Measurements from ENCODE around the gene WDR27.
"Not testable (repeated sequence)": the region's sequence is repeated elsewhere in the genome, so short reads cannot be mapped to it uniquely, and the experiment has no call there.

WDR27 gene

DNA sequence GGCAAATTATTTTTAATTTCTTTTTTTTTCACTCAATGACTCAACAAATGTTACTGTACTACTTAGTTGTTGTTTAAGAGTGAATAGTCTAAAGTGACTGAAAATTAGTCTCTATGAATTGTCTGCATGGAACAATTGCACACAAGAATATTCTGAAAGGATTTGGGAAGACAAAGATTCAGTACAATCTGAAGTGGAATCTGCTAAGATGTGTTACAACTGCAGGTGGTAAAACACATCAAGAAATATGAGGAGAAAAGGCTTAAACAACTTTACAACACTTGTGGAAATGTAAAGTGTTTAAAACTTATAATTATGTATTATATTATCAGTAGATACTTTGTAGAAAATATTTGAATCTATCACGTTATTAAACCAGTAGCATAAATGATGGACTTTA lies 193.4 kb downstream of the WDR27 start:
- no peak for DNase-seq

DNA sequence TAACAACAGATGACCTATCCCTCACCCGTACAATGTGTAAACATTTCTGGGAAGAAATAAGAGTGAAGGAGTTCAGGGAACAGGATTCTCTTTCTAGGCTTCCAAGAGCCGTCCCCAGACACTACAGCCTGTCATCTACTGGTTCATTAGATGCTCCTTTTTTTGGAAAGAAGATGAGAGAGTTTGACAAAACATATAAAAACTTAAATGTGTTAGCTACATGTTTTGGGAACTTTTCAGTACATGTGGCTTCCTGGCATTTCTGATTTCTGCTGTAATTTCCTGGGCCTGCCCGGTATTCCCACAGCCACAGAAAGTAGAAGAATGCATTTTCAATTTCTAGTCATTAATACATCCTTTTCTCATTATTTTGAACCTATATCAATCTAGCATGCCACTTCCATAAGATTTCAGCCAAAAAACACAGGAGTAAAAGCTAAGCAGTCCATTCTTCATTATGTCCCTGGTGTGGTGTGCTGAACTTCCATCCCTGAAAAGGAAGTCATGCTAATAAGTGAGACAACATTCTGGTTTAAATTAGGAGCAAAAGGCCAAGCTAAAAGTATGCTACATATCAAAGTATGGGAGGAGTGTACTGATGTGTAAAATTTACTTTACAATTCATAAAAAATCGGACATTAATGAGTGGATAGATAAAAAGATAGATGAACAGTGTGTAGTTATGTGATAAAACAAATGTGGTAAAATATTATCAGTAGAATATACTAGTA lies 198.2 kb downstream of the WDR27 start:
- DNase-seq = no peak

DNA sequence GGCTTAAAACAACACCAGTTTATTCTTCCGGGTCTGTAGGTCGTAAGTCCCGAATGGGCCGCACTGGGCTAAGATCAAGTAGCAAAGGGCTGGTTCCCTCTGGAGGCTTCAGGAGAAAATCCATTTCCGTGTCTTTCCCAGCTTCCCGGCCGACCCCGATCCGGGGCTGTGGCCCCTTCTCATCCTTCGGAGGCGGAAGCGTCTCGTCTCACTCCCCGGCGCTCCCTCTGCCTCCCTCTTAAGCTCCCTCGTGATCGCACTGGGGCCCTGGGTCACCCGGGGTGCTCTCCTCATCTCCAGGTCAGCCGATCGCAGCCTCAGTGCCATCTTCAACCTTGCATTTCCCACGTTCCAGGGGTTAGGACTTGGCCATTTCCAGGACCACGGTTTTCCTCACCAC lies 199.4 kb downstream of the WDR27 start:
- no peak for DNase-seq

DNA sequence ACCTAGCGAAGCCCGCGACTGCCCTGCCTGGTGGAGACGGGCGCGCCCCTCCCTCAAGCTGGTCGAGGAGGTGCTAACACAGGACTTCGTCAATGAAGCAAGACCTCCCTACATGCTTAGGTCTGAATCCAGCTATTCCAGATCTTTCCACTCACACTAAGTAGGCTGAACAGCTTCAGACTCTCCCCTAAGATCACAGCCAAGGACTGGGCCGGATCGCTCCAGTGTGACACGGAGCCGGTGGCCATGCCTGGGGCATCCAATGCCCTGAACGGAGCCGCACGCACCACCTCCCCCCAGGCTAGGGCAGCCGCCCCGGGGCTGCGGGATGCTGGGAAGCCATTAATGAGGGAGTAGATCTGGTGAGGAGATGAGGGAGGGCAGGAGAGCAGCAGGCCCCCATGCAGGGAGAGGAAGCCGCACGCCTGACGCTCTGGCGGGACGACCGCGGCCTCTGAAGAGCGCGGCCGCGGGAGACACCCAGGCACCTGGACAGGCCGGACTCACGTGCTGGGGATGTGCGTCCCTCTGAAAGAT lies 200.0 kb downstream of the WDR27 start:
- no peak for DNase-seq

DNA sequence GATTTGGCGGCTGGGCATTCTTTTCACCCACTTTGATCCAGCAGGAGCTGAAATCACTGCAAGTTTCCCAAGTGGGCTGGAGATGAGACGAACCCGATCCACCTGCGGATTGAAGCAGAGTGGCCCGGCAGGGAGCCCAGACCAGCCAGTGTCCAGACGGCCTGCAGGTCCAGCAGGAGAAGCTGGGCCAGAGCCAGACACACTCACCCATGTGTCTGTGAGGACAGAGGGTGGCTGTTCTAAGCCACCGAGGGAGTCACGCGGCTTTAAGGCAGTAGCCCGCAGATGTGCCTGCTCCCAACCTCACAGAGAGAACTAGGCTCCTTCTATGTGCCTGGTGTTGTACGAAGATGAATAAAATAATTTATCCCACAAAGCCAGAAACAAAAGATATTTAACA lies 200.7 kb downstream of the WDR27 start:
- no peak for DNase-seq

DNA sequence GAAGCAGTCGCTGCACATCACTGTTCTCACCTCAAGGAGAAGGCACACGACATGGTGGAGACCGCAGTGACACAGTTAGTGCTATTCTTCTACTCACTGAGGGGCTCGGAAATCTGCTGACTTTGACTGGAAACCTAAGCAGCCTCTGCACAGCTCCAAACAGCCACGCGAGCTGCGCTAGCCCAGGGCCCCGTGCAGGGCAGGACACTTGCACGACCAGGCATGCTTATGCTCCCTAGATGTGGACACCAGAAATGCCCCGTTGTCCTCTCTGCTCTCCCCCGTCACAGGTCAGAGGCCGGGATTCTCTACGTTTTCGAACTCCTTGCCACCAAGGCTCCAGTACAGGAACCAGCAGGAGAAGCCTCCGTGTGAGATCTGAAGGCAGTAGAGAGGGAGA lies 201.1 kb downstream of the WDR27 start:
- no peak for DNase-seq

DNA sequence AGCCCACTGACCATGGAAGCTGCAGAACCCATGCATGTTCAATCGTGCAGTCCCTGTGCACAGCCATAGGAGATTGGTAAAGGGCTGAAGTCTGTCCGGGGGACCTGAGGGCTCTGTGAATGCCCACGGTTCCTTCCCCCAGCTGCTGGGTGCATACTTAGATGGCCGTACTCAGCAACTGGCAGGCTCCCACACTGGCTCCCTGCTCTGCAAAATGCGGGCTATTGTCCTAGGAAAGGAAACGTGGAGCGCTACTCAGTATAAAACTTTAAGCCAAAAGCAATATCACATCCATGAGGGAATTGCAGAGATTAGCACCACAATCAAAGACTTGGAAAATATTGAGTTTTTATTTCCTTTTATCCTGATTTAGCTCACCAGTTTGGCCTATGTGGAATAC lies 202.0 kb downstream of the WDR27 start:
- DNase-seq = no peak

DNA sequence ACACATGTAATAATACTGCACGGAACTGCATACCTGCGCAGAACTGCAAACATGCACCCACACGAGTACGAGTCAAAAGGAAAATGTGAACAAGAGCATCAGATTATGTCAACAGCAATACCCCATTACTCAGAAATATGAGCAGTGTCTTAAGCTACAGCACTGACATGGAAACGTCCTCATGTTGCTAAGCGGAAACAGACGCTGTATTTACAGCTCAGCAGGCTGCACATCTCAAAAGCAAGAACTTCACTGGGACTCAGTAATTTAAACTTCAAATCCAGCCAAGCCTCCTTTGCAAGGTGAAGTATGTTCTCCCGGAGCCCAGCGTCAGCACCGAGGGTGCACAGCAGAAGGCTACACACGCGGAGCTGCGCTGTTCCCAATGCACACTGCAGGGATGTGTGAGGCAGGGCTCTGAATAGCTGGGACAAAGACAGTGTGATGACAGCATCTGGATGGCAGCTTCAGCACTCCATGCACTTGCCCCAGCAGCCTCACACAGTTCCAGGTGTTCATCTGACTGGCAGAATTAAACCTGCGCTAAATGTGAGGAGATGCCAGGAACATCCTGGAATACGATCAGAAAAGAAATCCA lies 202.8 kb downstream of the WDR27 start:
- DNase-seq = no peak

DNA sequence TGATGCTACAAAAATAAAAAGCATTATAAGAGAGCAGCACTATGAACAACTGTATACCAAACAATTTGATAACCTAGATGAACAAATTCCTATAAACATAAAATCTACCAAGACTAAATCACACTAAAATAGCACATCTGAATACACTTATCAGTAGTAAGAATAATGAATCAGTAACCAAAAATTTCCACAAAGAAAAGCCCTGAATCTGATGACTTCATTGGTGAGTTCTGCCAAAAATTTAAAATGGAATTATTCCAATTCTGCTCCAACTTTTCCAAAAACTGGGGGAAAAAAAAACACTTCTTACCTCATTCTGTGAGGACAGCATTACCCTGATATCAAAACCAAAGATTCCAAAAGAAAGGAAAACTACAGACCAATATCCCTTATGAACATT lies 206.2 kb downstream of the WDR27 start:
- DNase-seq = no peak

DNA sequence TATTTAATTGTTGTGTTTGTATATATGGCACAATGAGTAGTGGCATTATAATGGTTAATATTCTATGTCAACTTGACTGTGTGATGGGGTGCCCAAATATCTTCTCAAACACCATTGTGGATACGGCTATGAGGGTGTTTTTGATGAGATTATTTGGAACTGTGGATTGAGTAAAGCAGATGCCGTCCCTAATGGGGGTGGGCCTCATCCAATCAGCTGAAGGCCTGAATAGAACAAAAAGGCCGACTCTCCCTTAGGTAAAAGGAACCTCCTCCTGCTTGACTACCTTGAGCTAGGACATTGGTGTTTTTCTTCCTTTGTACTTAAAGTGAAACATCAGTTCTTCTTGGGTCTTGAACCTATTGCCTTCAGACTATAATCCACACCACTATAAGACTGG lies 207.8 kb downstream of the WDR27 start:
- DNase-seq = no peak

DNA sequence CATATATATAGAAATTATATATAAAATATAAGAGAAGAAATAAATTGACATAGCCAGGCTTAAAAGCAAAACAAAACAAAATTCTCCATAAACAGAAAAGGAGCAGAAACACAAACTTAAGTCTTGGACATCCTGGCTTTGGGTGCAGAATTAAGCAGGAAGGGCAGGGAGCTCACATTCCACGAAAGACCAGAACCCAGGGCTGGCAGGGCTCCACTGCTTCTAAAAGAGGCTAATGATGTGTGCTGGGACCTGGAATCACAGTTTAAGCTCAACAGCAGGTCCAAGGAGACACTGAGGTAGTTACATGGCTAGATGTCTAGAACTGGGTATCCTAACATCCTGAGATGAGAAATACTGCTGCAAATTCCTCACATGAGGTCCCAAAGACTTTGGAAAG lies 210.3 kb downstream of the WDR27 start:
- DNase-seq = no peak

DNA sequence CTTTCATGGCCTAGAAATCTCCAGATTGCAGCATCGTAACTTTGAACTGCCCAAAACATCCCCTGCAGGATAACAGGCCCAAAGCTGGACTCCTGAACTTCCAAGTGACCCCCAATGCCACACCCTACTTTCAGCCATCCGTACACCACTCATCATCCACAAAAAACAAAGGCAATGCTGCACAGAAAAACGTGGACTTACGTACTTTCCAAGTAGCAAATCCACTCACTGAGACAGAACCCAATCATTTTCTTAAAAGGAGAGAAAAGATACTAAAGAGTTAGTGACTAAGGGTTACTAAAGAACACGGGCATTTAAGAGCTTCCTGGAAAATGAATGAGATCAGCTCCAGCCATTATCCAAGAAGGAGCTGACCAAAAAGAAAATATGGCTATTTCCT lies 211.0 kb downstream of the WDR27 start:
- no peak for DNase-seq

DNA sequence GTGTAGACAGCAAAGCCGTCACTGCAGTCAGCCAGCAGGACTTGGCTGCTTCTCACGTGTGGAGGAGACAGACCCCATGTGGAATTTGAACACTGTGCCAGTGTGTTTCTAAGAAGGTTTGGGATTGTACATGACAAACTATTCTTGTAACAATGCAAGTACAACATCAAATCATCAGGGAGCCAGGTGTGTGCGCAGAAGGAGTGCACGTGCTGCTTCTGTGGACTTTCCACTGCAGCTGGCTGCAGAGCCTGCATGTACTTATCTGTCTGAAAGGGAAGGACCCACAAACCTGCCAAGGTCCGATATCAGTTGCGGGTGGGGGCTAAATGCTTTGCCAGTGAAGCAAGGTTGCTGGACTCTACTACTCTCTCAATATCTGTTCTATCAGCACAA lies 211.6 kb downstream of the WDR27 start:
- no peak for DNase-seq

DNA sequence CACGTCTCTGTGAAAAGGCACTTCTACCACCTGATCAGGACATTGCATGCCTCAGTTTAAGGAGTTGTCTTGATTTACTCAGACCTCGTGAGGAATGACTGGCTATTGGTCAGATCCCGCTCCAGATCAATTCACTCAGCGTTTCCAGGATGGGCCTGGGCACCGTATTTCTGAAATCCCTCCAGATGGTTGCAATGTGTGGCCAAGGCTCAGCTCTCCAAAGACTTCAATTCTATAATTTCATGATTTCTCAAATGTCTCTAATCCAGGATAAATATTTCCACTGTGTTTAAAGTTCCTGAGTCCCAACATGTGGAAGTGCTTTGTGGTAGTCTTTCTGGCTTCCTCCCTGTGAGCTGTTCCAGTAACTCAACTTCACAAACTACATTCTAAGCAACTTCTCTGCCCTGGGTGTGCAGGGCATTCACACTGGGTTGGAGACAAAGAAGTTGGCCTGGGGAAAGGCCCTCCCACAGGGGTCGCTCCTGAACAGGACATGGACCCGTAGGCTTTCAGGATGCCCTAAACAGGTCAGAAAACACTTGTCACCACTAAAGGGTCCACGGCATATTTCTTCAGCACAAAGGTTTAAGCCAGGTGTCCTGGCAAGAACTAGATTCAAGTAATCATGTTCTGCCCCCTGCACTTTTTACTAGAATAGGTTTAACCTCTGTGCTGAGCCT lies 212.1 kb downstream of the WDR27 start:
- DNase-seq = no peak

DNA sequence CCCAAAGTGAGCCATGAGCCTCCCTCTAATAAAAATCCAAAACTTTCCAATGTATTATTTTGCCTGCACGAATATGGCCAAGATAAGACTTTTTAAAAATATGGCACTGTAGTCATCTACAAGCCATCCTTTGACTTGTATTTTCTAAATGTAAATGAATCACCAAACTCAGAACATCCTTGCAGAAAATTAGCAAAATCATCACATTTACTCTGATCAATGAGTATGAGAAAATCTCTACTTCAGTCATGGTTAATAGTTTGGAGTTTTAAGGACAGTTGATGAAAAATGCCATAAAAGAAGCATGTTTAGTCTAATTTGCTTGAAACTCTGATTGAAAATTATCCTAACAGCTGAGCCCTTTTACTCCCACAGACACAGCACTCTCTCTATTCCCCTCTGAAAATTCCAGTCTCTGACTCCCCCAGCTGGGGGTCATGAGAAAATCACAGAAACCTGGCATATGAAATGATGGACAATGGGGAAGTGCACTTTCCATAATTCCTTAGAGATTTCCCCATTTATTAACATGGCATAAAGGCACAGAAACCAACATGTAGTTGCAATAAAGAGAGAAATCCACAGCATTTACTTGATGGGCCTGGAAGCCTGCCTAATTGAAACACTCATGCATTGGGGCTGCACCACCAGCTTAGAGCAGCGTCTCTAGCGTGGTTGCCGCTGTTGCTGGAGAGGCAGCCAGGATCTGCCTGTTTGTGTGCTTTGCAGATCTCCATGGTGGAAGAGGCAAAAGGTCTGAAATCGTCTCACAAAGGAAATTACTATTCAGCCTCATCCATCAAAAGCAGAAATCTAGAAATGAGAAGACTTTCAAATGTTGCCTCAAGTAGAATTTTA lies 214.0 kb downstream of the WDR27 start:
- DNase-seq = no peak

DNA sequence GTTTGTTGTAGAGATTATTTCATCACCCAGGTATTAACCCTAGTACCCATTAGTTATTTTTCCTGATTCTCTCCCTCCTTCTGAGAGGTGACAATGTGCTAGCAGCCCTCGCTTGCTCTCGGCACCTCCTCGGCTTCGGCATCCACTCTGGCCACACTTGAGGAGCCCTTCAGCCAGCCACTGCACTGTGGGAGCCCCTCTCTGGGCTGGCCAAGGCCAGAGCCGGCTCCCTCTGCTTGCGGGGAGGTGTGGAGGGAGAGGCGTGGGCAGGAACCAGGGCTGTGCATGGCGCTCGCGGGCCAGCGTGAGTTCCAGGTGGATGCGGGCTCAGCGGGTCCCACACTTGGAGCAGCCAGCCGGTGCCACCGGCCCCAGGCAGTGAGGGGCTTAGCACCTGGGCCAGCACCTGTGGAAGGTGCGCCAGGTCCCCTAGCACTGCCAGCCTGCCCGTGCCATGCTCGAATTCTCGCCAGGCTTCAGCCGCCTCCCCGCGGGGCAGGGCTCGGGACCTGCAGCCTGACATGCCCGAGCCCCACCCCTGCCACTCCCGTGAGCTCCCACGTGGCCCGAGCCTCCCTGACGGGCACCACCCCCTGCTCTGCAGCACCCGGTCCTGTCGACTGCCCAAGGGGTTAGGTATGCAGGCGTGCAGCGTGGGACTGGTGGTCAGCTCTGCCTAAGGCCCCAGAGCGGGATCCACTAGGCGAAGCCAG lies 221.9 kb downstream of the WDR27 start:
- no peak for DNase-seq

DNA sequence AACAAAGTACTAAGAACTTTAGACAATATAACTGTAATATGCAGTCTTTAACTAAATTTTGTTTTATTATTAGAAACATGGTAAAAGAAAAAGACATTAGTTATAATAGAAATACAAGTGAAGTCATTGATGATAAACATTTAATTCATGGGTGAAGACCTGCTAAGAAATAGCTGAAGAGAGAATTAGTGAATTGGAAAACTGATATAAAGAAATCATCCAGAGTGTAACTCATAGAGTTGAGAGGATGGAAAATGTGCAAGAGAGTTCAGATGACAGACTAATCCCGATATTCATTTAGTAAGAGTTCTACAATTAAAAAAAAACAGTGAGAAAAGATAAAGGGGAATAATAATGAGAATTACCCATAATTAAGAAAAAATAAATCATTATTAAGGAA lies 227.5 kb downstream of the WDR27 start:
- DNase-seq = no peak

DNA sequence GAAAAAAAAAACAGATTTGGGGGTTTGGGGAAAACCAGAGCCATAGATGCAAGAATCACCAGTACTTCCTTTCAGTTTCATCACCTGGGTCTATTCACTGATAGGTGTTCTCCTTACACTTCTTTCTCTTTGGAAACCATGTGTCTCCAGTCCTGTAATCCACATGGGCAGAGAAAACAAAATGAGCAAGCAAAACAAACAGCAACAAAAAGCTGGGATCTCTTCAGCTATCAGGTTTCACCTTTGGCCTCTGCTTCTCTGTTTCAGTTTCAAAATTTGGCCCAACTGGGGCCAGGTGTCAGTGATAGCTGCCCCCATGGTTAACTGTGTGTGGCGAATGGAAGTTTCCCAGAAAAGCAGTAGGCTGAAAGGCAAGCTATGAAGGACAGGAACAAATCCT lies 228.2 kb downstream of the WDR27 start:
- DNase-seq = no peak

DNA sequence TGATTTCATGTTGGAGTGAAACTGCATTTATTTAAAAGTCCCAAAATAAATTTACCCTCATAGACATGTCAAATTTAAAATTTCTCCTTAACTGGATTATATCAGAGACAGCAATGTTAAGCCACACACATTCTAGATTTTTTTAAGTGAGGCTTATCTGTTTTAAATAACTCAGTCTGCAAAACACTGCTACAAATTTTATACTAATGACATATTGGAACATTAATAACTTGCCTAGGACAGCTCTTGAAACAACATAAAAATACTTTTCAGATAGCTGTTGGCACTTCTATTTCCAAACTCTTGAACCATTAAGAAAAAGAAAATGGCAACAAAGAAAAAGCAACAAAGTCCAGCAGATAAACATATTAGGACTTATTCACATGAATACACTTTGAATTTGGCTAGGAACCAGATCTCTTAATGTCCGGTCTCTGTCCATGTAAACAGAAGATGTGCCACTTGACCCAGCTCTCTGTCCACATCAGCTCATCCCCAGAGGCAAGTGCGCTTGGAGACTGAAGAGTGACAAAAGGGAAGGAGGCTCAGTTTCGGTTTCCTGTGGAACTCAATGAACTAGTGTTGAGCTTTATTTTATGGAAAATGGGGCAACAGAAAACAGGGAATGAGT lies 228.9 kb downstream of the WDR27 start:
- no peak for DNase-seq

DNA sequence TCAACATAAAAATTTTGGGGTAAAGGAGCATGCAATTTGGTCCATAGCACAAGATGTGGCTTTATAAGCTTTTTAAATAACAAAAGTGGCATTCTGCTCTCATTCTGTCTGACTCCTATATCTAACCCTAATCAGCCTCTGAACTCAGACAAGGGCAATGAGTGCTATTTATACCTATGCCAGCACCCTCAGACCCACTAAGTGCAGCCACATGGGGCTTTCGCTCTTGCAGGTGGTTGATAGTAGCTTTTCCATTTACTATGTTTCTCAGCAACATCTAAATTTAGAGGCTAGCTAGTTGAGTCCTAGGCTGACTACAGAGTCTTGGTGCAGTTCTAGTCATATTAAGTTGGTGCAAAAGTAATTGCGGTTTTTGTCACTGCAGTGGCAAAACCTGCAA lies 231.0 kb downstream of the WDR27 start:
- no peak for DNase-seq

DNA sequence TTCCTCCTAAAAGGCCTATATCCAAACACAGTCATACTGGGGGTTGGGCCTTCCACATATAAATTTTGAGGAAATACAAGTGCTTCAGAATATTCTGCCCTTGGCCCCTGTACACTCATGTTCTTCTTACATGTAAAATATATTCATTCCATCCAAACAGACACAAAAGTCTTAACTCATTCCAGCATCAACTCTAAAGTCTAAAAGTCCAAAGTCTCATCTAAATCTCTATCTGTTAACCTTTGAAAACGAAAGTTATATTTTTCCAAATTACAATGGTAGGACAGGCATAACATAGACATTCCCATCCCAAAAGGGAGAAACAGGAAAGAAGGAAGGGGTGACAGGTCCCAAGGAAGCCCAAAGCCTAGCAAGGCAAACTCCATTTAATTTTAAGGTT lies 232.8 kb downstream of the WDR27 start:
- no peak for DNase-seq

DNA sequence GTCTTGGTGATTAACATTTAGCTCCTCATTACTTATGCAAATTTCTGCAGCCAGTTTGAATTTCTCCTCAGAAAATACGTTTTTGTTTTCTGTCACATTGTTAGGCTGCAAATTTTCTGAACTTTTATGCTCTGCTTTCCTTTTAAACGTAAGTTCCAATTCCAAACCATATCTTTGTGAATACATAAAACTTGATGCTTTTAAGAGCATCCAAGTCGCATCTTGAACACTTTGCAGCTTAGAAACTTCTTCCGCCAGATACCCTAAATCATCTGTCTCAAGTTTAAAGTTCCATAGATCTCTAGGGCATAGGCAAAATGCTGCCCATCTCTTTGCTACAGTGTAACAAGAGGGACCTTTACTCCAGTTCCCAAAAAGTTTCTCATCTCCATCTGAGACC lies 234.1 kb downstream of the WDR27 start:
- not testable (repeated sequence) for DNase-seq

Measured in cortex of kidney (tissue), 1 donor.